HepG2 (cell line): ENCODE data around the gene MNX1. TPM values are rescaled to one million over a fixed set of nuclear protein-coding genes. Genes with fewer than 3 reads are reported as not detected.

Source experiments
- ATAD3A ChIP-seq: sonication (generic); formaldehyde crosslinking; IDR thresholded peaks from 2 replicates; pipeline ENCODE4 v1.4.0; 2020; ENCODE audit warnings: missing genetic modification reagents
- FOXJ3 ChIP-seq: sonication (generic); formaldehyde crosslinking; IDR thresholded peaks from 2 replicates; pipeline ENCODE4 v1.4.0; 2020; ENCODE audit warnings: missing genetic modification reagents, mild to moderate bottlenecking, borderline replicate concordance
- KLF6 ChIP-seq: IDR thresholded peaks from 2 replicates; pipeline ENCODE4 v1.8.0; 2016; ENCODE audit warnings: missing biosample characterization, missing genetic modification reagents
- MBD4 ChIP-seq: IDR thresholded peaks from 2 replicates; pipeline ENCODE4 v1.6.1; 2012; ENCODE audit warnings: low read length, inconsistent platforms, borderline replicate concordance
- MIXL1 ChIP-seq: IDR thresholded peaks from 2 replicates; pipeline ENCODE4 v1.6.1; 2016
- NCOA2 ChIP-seq: sonication (generic); formaldehyde crosslinking; IDR thresholded peaks from 2 replicates; pipeline ENCODE4 v1.8.0; 2022; ENCODE audit warnings: inconsistent platforms
- POLR2A ChIP-seq, 2 experiments: IDR thresholded peaks; 2 replicates each; pipeline ENCODE4 v1.6.1; 2011; ENCODE audit warnings: low read depth in 2 of 2, low read length in 2 of 2, mild to moderate bottlenecking in 1 of 2, moderate library complexity in 1 of 2; ENCODE audit not compliant: insufficient read depth in 1 of 2
- RARA ChIP-seq: IDR thresholded peaks from 2 replicates; pipeline ENCODE4 v1.6.1; 2016; ENCODE audit warnings: missing genetic modification reagents, missing compliant biosample characterization
- RBFOX2 ChIP-seq: fragments of 200-400 bp; formaldehyde crosslinking; IDR thresholded peaks from 2 replicates; pipeline ENCODE4 v1.6.1; 2017; ENCODE audit warnings: low read depth, mild to moderate bottlenecking, low read length
- SMAD3 ChIP-seq: sonication (generic); formaldehyde crosslinking; IDR thresholded peaks from 2 replicates; pipeline ENCODE4 v1.4.0; 2020; ENCODE audit warnings: missing genetic modification reagents
- STAT5B ChIP-seq: sonication (generic); formaldehyde crosslinking; IDR thresholded peaks from 2 replicates; pipeline ENCODE4 v1.4.0; 2020; ENCODE audit warnings: missing genetic modification reagents
- TCF7 ChIP-seq: sonication (generic); IDR thresholded peaks from 2 replicates; pipeline ENCODE4 v1.6.1; 2016; ENCODE audit warnings: antibody characterized with exemption, low read depth
- TCF7L2 ChIP-seq: IDR thresholded peaks from 2 replicates; pipeline ENCODE4 v1.6.1; 2011; ENCODE audit warnings: mild to moderate bottlenecking, low read depth, low read length, moderate library complexity
- ZBTB38 ChIP-seq: sonication (generic); formaldehyde crosslinking; IDR thresholded peaks from 2 replicates; pipeline ENCODE4 v1.5.1; 2020; ENCODE audit warnings: mild to moderate bottlenecking, missing genetic modification reagents
- ZNF235 ChIP-seq: sonication (generic); formaldehyde crosslinking; IDR thresholded peaks from 2 replicates; pipeline ENCODE4 v1.8.1; 2023; ENCODE audit warnings: mild to moderate bottlenecking, missing genetic modification reagents, borderline replicate concordance
- ZNF546 ChIP-seq: sonication (generic); formaldehyde crosslinking; conservative IDR thresholded peaks from 2 replicates; pipeline ENCODE4 v1.8.1; 2023; ENCODE audit warnings: mild to moderate bottlenecking, missing genetic modification reagents
- ZNF563 ChIP-seq: sonication (generic); formaldehyde crosslinking; IDR thresholded peaks from 2 replicates; pipeline ENCODE4 v1.8.0; 2022; ENCODE audit warnings: mild to moderate bottlenecking, moderate library complexity, missing genetic modification reagents
- ZNF615 ChIP-seq: sonication (generic); formaldehyde crosslinking; IDR thresholded peaks from 2 replicates; pipeline ENCODE4 v1.5.0; 2020; ENCODE audit warnings: mild to moderate bottlenecking, missing genetic modification reagents, borderline replicate concordance
- ZNF703 ChIP-seq: sonication (generic); formaldehyde crosslinking; IDR thresholded peaks from 2 replicates; pipeline ENCODE4 v1.5.1; 2020; ENCODE audit warnings: missing genetic modification reagents, mild to moderate bottlenecking, moderate library complexity, borderline replicate concordance
- ZNF766 ChIP-seq: sonication (generic); formaldehyde crosslinking; IDR thresholded peaks from 2 replicates; pipeline ENCODE4 v1.5.0; 2020; ENCODE audit warnings: missing genetic modification reagents, borderline replicate concordance
- polyA plus RNA-seq, 8 experiments: library from polyadenylated mRNA; depleted of rRNA in 3 of 8; stranded (reverse) in 7 of 8; unstranded in 1 of 8; fragments of >200 nt; fragmentation: Illumina TruSeq in 4 of 8; extraction: Trizol in 4 of 8; gene quantifications; 2 replicates each; pipeline versions ENCODE4 v1.2.1 to v1.2.3, GENCODE V29; 2011 to 2016; ENCODE audit warnings: low read depth in 4 of 8, missing spikeins in 1 of 8, mixed read lengths in 1 of 8; ENCODE audit not compliant: insufficient read depth in 1 of 8
- total RNA-seq, 5 experiments: library from RNA; depleted of rRNA; stranded (reverse); fragments of >200 nt; fragmentation: Illumina TruSeq; extraction: Trizol; gene quantifications; 2 replicates each; pipeline ENCODE4 v1.2.3, GENCODE V29; 2016; ENCODE audit warnings: low read depth in 1 of 5
- TF ChIP-seq, protein P1 (sequence below): sonication (generic); formaldehyde crosslinking; IDR thresholded peaks from 2 replicates; pipeline ENCODE4 v1.4.0; 2020; ENCODE audit warnings: missing genetic modification reagents
- TF ChIP-seq, protein P2 (sequence below): sonication (generic); formaldehyde crosslinking; IDR thresholded peaks from 2 replicates; pipeline ENCODE4 v1.8.0; 2022; ENCODE audit warnings: low read depth, missing genetic modification reagents
- TF ChIP-seq, protein P3 (sequence below): sonication (generic); formaldehyde crosslinking; IDR thresholded peaks from 2 replicates; pipeline ENCODE4 v1.8.1; 2023; ENCODE audit warnings: mild to moderate bottlenecking, missing genetic modification reagents
- TF ChIP-seq, protein P4 (sequence below): sonication (generic); formaldehyde crosslinking; IDR thresholded peaks from 2 replicates; pipeline ENCODE4 v1.4.0; 2020; ENCODE audit warnings: missing genetic modification reagents
- TF ChIP-seq, protein P5 (sequence below): sonication (generic); formaldehyde crosslinking; IDR thresholded peaks from 2 replicates; pipeline ENCODE4 v1.4.0; 2020; ENCODE audit warnings: missing genetic modification reagents

The MNX1 gene
- total and polyA plus RNA-seq, 2 of the 13 experiments (the other 11 are each of a cell fraction or from before 2014, with no cell fraction given) = 0.94 to 6.1 TPM

DNA sequence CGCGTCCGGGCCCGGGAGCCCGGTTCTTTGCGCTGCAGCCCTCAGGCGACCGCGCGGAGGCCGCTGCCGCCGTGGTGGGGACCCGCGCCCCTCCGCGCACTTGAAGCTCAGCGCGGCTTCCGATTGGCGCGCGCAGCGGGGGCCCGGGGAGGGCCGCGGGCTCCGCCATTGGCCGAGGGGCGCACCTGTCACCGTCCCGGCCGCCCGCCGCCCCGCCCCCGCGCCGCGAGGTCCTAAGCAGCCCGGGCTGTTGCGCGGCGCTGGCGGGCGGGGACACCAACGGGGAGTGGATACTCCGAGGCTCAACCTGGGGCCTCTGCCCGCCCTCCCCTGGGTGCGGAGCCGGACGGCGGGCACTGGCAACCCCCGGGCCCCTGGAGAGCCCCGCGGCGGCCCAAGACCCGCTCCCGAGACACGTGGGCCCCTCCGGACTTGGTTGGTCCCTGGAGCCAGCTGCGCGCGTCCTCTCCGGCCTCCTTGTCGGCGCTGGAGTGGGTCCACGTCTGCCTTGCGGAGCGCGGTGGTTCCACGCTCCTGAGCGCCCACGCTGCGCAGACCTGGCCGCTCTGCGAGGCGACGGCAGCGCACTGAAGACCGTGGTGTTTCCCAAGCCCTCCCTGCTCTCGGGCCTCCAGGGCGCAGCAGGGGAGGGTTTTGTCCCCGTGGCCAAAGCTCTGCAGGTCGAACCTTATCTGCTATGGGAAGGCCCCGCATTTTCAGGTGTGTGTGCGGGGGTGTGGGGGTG lies at the start of gene MNX1 (continued):
- TF ChIP-seq, protein P1, sequence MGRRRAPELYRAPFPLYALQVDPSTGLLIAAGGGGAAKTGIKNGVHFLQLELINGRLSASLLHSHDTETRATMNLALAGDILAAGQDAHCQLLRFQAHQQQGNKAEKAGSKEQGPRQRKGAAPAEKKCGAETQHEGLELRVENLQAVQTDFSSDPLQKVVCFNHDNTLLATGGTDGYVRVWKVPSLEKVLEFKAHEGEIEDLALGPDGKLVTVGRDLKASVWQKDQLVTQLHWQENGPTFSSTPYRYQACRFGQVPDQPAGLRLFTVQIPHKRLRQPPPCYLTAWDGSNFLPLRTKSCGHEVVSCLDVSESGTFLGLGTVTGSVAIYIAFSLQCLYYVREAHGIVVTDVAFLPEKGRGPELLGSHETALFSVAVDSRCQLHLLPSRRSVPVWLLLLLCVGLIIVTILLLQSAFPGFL = no peak
- TF ChIP-seq NCOA2 (no peak), MBD4 (no peak), RARA (CRISPR knock-in tag) (no peak), TCF7L2 (no peak), ZNF766 (0 out of 2 replicates have a peak, but pooled peaks have one; percentile 32), ZNF615 (CRISPR knock-in tag) (no peak), ATAD3A (CRISPR knock-in tag) (no peak), TCF7 (no peak), RBFOX2 (peak; percentile 70), STAT5B (CRISPR knock-in tag) (no peak), ZNF235 (CRISPR knock-in tag) (no peak), POLR2A (IDR thresholded peaks at IDR 0.05; ENCODE audit: insufficient read depth in 1 of 2, low read depth in 2 of 2, low read length in 2 of 2) (peak in 1 of 2 experiments; percentile 67; a peak in 3 of 4 replicates), MIXL1 (CRISPR knock-in tag) (no peak), SMAD3 (CRISPR knock-in tag) (no peak), ZBTB38 (CRISPR knock-in tag) (no peak), KLF6 (0 out of 2 replicates have a peak, but pooled peaks have one; percentile 44), FOXJ3 (CRISPR knock-in tag) (no peak), ZNF703 (CRISPR knock-in tag) (no peak), ZNF563 (CRISPR knock-in tag) (peak; percentile 35), ZNF546 (CRISPR knock-in tag) (no peak)
- TF ChIP-seq, protein P2, sequence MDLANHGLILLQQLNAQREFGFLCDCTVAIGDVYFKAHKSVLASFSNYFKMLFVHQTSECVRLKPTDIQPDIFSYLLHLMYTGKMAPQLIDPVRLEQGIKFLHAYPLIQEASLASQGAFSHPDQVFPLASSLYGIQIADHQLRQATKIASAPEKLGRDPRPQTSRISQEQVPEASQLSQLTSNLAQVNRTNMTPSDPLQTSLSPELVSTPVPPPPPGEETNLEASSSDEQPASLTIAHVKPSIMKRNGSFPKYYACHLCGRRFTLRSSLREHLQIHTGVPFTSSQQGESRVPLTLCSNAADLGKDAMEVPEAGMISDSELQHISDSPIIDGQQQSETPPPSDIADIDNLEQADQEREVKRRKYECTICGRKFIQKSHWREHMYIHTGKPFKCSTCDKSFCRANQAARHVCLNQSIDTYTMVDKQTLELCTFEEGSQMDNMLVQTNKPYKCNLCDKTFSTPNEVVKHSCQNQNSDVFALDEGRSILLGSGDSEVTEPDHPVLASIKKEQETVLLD (CRISPR knock-in tag) = 0 out of 2 replicates have a peak, but pooled peaks have one; percentile 47
- TF ChIP-seq, protein P3, sequence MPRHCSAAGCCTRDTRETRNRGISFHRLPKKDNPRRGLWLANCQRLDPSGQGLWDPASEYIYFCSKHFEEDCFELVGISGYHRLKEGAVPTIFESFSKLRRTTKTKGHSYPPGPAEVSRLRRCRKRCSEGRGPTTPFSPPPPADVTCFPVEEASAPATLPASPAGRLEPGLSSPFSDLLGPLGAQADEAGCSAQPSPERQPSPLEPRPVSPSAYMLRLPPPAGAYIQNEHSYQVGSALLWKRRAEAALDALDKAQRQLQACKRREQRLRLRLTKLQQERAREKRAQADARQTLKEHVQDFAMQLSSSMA (CRISPR knock-in tag) = peak; percentile 35; the same call in 1 of the 2 replicates
- TF ChIP-seq, protein P4, sequence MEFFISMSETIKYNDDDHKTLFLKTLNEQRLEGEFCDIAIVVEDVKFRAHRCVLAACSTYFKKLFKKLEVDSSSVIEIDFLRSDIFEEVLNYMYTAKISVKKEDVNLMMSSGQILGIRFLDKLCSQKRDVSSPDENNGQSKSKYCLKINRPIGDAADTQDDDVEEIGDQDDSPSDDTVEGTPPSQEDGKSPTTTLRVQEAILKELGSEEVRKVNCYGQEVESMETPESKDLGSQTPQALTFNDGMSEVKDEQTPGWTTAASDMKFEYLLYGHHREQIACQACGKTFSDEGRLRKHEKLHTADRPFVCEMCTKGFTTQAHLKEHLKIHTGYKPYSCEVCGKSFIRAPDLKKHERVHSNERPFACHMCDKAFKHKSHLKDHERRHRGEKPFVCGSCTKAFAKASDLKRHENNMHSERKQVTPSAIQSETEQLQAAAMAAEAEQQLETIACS (CRISPR knock-in tag) = no peak
- TF ChIP-seq, protein P5, sequence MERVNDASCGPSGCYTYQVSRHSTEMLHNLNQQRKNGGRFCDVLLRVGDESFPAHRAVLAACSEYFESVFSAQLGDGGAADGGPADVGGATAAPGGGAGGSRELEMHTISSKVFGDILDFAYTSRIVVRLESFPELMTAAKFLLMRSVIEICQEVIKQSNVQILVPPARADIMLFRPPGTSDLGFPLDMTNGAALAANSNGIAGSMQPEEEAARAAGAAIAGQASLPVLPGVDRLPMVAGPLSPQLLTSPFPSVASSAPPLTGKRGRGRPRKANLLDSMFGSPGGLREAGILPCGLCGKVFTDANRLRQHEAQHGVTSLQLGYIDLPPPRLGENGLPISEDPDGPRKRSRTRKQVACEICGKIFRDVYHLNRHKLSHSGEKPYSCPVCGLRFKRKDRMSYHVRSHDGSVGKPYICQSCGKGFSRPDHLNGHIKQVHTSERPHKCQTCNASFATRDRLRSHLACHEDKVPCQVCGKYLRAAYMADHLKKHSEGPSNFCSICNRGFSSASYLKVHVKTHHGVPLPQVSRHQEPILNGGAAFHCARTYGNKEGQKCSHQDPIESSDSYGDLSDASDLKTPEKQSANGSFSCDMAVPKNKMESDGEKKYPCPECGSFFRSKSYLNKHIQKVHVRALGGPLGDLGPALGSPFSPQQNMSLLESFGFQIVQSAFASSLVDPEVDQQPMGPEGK = peak; percentile 46; the same call in 1 of the 2 replicates
